Keratinocyte (primary cell): ENCODE data around the gene LMOD1. TPM values are rescaled to one million over a fixed set of nuclear protein-coding genes. Genes with fewer than 3 reads are reported as not detected.

Experiments
- DNase-seq: peaks from one replicate; pipeline ENCODE4 v3.0.0-alpha.2; 2011; ENCODE audit warnings: low read depth, missing footprints, low spot score
- FAIRE-seq: peaks from 2 replicates; lab custom pipeline; 2011; peaks lifted over from hg19 to GRCh38; lab: Jason Lieb, UNC
- H2AFZ ChIP-seq: 2 replicates; pipeline ENCODE4 v1.6.0; 2012; ENCODE audit warnings: low read length, control low read depth, inconsistent platforms; ENCODE audit not compliant: control insufficient read depth
- H3K27ac ChIP-seq: 2 replicates; pipeline ENCODE4 v1.5.1; 2011; ENCODE audit warnings: low read length; ENCODE audit not compliant: control insufficient read depth, insufficient read depth
- H3K27me3 ChIP-seq: 3 replicates; pipeline ENCODE4 v1.6.0; 2011; ENCODE audit warnings: low read length; ENCODE audit not compliant: control insufficient read depth, insufficient read depth; ENCODE audit errors: extremely low read depth
- H3K36me3 ChIP-seq, 2 experiments: 2 replicates in 1 of 2; 3 replicates in 1 of 2; pipeline ENCODE4 v1.5.1; 2011; ENCODE audit warnings: low read length in 2 of 2, mild to moderate bottlenecking in 1 of 2; ENCODE audit not compliant: control insufficient read depth in 2 of 2, insufficient read depth in 2 of 2; ENCODE audit errors: extremely low read depth in 1 of 2
- H3K4me1 ChIP-seq: 3 replicates; pipeline ENCODE4 v1.5.1; 2011; ENCODE audit warnings: low read length; ENCODE audit not compliant: control insufficient read depth, insufficient read depth; ENCODE audit errors: extremely low read depth
- H3K4me2 ChIP-seq: 3 replicates; pipeline ENCODE4 v1.6.0; 2011; ENCODE audit warnings: low read depth, low read length; ENCODE audit not compliant: control insufficient read depth, insufficient read depth; ENCODE audit errors: extremely low read depth
- H3K4me3 ChIP-seq, 3 experiments: fragments of 200-600 bp in 1 of 3; sonication (generic) in 1 of 3; 2 replicates in 2 of 3; 3 replicates in 1 of 3; pipeline ENCODE4 v1.5.1; 2011 to 2016; ENCODE audit warnings: low read length in 3 of 3, mild to moderate bottlenecking in 3 of 3, control low read depth in 2 of 3, inconsistent platforms in 1 of 3, low read depth in 1 of 3, mixed read lengths in 1 of 3, mixed run types in 1 of 3, moderate library complexity in 1 of 3; ENCODE audit not compliant: control insufficient read depth in 2 of 3, insufficient read depth in 2 of 3; ENCODE audit errors: extremely low read depth in 1 of 3
- H3K79me2 ChIP-seq: 2 replicates; pipeline ENCODE4 v1.6.0; 2012; ENCODE audit warnings: low read length; ENCODE audit not compliant: control insufficient read depth, insufficient read depth
- H3K9ac ChIP-seq: 3 replicates; pipeline ENCODE4 v1.6.0; 2011; ENCODE audit warnings: low read length; ENCODE audit not compliant: control insufficient read depth, insufficient read depth; ENCODE audit errors: extremely low read depth
- H3K9me1 ChIP-seq: 3 replicates; pipeline ENCODE4 v1.6.0; 2011; ENCODE audit warnings: low read length; ENCODE audit not compliant: control insufficient read depth, insufficient read depth; ENCODE audit errors: extremely low read depth
- H3K9me3 ChIP-seq: 2 replicates; pipeline ENCODE4 v1.5.1; 2012; ENCODE audit warnings: low read depth, low read length; ENCODE audit not compliant: control insufficient read depth
- H4K20me1 ChIP-seq: 3 replicates; pipeline ENCODE4 v1.6.0; 2011; ENCODE audit warnings: low read length; ENCODE audit not compliant: control insufficient read depth, insufficient read depth; ENCODE audit errors: extremely low read depth
- CTCF ChIP-seq, 3 experiments: IDR thresholded peaks in 1 of 3; conservative IDR thresholded peaks in 1 of 3; optimal IDR thresholded peaks in 1 of 3; 2 replicates in 2 of 3; 3 replicates in 1 of 3; pipeline versions ENCODE3 to v1.5.1; 2011; ENCODE audit warnings: low read length in 3 of 3, mild to moderate bottlenecking in 3 of 3, moderate library complexity in 2 of 3, control low read depth in 1 of 3, inconsistent platforms in 1 of 3; ENCODE audit not compliant: insufficient read depth in 2 of 3; ENCODE audit errors: extremely low read depth in 1 of 3
- EZH2 ChIP-seq: IDR thresholded peaks from one replicate; pipeline ENCODE4 v1.6.1; 2012; ENCODE audit warnings: inconsistent platforms, mild to moderate bottlenecking, low read length, moderate library complexity
- dilution Hi-C: fragments of 300-500 bp; cut with MboI; formaldehyde crosslinking; loops from one replicate; pipeline ENCODE4 v1.7.0; 2020; ENCODE audit warnings: low sequenced_read_pairs; ENCODE audit not compliant: extremely low pct_ligation_motif_present
- polyA plus RNA-seq, 5 experiments: library from polyadenylated mRNA; depleted of rRNA in 3 of 5; stranded (reverse) in 3 of 5; stranded (forward) in 1 of 5; unstranded in 1 of 5; fragments of >200 nt; gene quantifications; 1 replicate in 1 of 5; 2 replicates in 3 of 5; 3 replicates in 1 of 5; pipeline versions ENCODE4 v1.2.1 to v1.2.3, GENCODE V29; 2011 to 2012; ENCODE audit warnings: missing spikeins in 2 of 5, low read depth in 1 of 5, low replicate concordance in 1 of 5

LMOD1 gene
- polyA plus RNA-seq, 1 donor (not counting 4 experiments of a cell fraction or from before 2014, with no cell fraction given): not detected

GRCh38 chr1:201945157-201945556 is 1.2 kb downstream of the LMOD1 start:
- no peaks in the 10 kb centered on the region for H3K4me1 ChIP-seq
- dilution Hi-C loops: no loop called here
- DNase-seq (no peak), FAIRE-seq (no peak)
- H3K9me1 ChIP-seq: no peaks in the 10 kb centered on the region
- no peaks in the 10 kb centered on the region for H3K36me3 ChIP-seq
- H3K4me3 ChIP-seq: no peak overlapping the region
- no peak overlapping the region for H3K4me2 ChIP-seq
- H3K79me2 ChIP-seq: no peaks in the 10 kb centered on the region
- H3K27me3 ChIP-seq: peaks cover 36% of the 10 kb centered on the region
- H3K9me3 ChIP-seq: no peaks in the 10 kb centered on the region
- no peaks in the 10 kb centered on the region for H4K20me1 ChIP-seq
- H2AFZ ChIP-seq: no peak overlapping the region
- no peak overlapping the region for H3K27ac ChIP-seq
- TF ChIP-seq CTCF (optimal IDR thresholded peaks at IDR 0.05 in 1 of 3, IDR thresholded peaks at IDR 0.05 in 1 of 3, conservative IDR thresholded peaks at IDR 0.05 in 1 of 3; ENCODE audit: extremely low read depth in 1 of 3, insufficient read depth in 2 of 3, low read length in 3 of 3) (peak; percentile 13 to 29 (median 17)), EZH2 (no peak)
- H3K9ac ChIP-seq: no peak overlapping the region

- Histone ChIP-seq H3K79me2 (no peaks in the 10 kb centered on the region), H4K20me1 (no peaks in the 10 kb centered on the region), H3K9ac (no peak overlapping the region), H3K4me1 (no peaks in the 10 kb centered on the region), H2AFZ (no peak overlapping the region), H3K27me3 (peaks cover 36% of the 10 kb centered on the region), H3K9me3 (no peaks in the 10 kb centered on the region), H3K36me3 (no peaks in the 10 kb centered on the region), H3K4me3 (no peak overlapping the region), H3K4me2 (no peak overlapping the region), H3K9me1 (no peaks in the 10 kb centered on the region), H3K27ac (no peak overlapping the region)
- dilution Hi-C loops: no loop called here
- DNase-seq (no peak), FAIRE-seq (no peak)
- no peak for TF ChIP-seq CTCF (optimal IDR thresholded peaks at IDR 0.05 in 1 of 3, IDR thresholded peaks at IDR 0.05 in 1 of 3, conservative IDR thresholded peaks at IDR 0.05 in 1 of 3; ENCODE audit: extremely low read depth in 1 of 3, insufficient read depth in 2 of 3, low read length in 3 of 3)
- TF ChIP-seq EZH2: no peak
These were observed 1.7 kb downstream of the LMOD1 start for GRCh38 chr1:201944639-201945038.
